HG03103 (cell line): Measurements from ENCODE around the gene ADAMTS2.
"Not testable (repeated sequence)": the region's sequence is repeated elsewhere in the genome, so short reads cannot be mapped to it uniquely, and the experiment has no call there.

Experiments used
- ATAC-seq: cut with Tn5 transposase; IDR thresholded peaks from one replicate; pipeline ENCODE4 v1.9.1; 2021; ENCODE audit warnings: low read depth; ENCODE audit not compliant: unreplicated experiment

Gene ADAMTS2

DNA sequence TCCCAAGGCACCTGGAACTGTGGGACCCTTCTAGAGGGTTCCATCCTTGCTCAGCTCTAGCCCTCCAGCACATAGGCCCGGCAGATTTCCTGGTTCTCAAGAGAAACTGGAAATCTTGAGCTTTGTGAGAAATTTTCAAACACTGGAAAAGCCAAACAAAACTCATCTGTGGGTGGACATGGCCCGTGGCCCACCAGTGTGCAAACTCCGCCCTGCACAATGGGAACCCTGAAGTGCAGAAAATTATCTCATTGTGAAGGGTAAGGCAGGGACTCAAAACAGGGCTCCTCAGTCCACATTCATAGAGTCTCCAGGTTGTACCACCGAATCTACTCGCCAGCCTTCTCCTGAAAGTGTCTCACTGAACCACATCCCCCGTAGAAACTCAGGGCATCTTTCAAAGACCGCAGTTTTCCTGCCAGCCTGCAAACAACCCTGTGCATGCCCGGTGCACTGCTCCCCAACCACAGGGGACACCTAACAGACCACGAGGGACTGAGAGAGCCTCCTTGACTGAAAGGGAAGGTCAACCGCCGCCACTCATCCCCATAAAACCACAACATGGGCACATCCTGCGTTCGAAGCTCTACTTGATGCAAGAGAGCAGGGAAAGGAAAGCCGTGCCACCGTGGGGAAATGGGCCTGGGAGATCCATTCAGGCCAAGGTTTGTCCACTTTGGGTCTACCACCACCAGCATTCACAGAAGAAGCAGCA, 18.1 kb downstream of the ADAMTS2 start:
- no peak for ATAC-seq

GRCh38 chr5:179326122-179326927, 18.9 kb downstream of the ADAMTS2 start:
- ATAC-seq, result no peak

- ATAC-seq, result no peak
Observed at GRCh38 chr5:179325296-179326031, 19.8 kb downstream of the ADAMTS2 start.

- ATAC-seq, result no peak
Observed at GRCh38 chr5:179324760-179325295, 20.4 kb downstream of the ADAMTS2 start.

GRCh38 chr5:179324316-179324715, 20.9 kb downstream of the ADAMTS2 start:
- not testable (repeated sequence) for ATAC-seq

GRCh38 chr5:179323026-179323870, 22.0 kb downstream of the ADAMTS2 start:
- no peak for ATAC-seq

- no peak for ATAC-seq
Observed at GRCh38 chr5:179322071-179323025, 22.9 kb downstream of the ADAMTS2 start.

- ATAC-seq, result no peak
Observed at GRCh38 chr5:179321206-179321987, 23.9 kb downstream of the ADAMTS2 start.

DNA sequence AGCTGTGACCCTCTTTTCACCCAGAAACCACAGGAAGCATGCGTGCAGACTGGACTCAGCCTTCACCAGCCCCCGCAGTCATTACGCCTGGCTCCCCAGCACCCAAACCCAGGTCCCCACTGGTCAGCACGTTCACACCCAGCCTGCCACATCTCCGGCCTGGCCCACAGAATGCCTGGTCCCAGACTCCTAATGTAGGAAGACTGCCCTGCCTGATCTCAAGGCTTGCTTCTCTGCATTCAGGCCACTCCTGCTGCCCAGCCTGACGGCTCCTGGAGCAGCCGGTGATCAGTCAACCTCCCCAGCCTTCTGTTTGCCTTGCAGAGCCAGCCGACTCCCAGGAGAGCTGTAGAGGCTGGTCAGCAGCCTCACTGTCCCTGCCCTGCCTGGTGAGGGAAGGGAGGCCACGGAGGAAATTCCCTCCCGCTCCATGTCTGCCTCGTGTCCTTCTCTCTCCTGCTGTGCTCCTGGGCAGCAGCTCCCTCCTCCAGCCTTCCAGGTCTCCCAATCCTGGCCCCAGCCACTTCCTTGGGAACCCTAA, 25.4 kb downstream of the ADAMTS2 start:
- ATAC-seq, result no peak

GRCh38 chr5:179319123-179319522, 26.1 kb downstream of the ADAMTS2 start:
- no peak for ATAC-seq

- no peak for ATAC-seq
Observed at GRCh38 chr5:179318221-179318955, 26.9 kb downstream of the ADAMTS2 start.

DNA sequence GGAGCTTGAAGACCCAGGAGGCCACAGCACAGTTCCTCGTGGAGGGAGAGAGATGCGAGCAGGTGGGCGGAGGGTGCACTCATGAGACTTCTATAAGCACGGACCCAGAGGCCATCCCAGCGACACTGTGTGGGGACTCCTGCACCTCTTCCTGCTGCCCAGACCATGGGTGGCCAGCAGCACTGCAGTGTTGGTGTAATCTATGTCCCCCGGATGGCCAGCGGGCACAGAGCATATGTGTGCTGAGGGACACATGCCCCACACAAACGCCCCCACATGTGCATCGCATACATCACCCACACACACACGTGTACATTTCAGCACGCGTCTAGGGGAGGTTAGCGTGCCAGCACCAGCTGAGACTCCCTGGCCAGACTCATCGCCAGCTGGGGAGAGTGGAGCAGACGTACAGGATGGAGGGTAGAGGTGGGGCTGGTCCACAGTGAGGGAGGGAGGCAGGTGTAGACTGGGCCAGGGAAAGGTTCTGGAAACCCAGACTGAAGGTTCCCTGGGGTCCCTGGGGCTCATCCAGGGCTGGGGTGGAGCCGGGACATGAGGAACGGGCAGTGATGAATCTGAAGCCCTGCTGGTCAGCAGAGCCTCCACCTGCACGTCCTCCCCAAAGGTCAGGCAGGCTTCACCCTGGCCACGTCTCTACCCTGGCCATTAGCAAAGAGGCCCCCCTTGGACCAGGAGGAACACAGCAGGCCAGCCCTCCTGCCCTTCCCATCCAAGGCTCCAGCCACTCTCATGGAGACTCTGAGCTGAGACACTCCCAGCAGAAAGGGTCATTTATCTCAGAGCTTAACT, 27.6 kb downstream of the ADAMTS2 start:
- ATAC-seq, result no peak

- no peak for ATAC-seq
Observed at GRCh38 chr5:179316982-179317381, 28.3 kb downstream of the ADAMTS2 start.

DNA sequence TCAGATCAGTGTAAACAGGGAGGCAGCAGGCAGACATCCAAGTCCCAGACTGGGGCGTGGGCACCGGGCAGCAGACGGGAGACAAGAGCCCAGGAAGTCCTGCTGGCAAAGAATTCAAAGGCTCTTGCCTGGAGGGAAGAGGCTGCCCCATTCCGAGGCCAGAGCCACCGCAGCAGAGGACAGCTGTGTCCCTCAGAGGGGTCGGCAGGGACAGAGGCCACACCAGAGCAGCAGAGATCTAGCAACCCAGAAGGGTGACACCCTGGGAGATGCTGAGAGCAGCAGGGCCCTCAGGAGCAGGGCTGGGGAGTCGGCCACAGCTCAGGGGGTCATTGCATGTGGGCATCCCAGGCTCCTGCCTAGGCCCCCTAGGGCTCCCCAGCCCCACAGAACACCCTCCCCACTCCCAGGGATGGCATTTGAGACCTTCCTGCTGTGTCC, 29.1 kb downstream of the ADAMTS2 start:
- ATAC-seq, result no peak

DNA sequence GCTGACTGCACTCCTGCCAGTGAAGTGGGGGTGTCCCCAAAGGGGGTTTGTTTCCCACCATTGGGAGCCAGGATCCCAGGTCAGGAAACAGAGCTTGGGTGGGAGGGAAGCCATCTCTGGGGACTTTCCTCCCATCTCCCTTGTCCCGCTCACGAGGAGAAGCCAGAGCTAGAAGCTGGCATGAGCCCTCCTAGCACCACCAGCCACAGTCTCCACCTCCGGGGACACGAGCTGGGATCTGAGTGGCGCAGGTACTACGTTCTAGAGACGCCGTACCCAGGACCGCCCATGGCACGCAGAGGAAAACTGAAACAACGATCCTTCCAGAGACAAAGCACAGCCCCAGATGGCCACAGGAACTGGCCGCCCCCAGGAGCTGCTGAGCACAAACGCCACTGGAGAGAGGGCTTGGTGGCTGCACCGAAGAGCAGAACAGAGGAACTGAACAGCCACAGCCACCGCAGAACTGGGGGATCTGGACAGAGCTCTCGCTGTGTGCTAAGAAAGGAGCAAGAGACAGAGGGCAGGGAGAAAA, 29.8 kb downstream of the ADAMTS2 start:
- ATAC-seq, result no peak
